IMR-90 (cell line): ENCODE measurements around the gene FGD5. TPM values are rescaled to one million over a fixed set of nuclear protein-coding genes. Genes with fewer than 3 reads are reported as not detected.

ENCODE experiments used
- ATAC-seq: fragments of 200-7000 bp; cut with Tn5 transposase; 2 replicates; pipeline ENCODE4 v1.9.1; 2020; ENCODE audit warnings: low read depth, mild to moderate bottlenecking, moderate library complexity
- BruUV-seq: library from RNA; stranded (reverse); fragments of 400-500 nt; replicated peaks from 2 replicates; lab custom pipeline; 2021; lab: Mats Ljungman, UMichigan
- CTCF ChIA-PET: fragments of 300-600 bp; formaldehyde crosslinking; extraction: SDS; loops from one replicate; lab custom pipeline; 2021; ENCODE audit warnings: antibody characterized with exemption; lab: Yijun Ruan, JAX
- POLR2A ChIA-PET: fragments of 300-600 bp; sonication (Branson Sonifier 250); formaldehyde crosslinking; loops from one replicate; lab custom pipeline; 2022; ENCODE audit warnings: antibody characterized with exemption; ENCODE audit not compliant: unreplicated experiment; lab: Charles Lee
- DNase-seq: peaks from one replicate; pipeline ENCODE4 v3.0.0; 2013
- H2AFZ ChIP-seq: replicated peaks from 2 replicates; pipeline ENCODE3; 2013; ENCODE audit warnings: low read length, mild to moderate bottlenecking; ENCODE audit not compliant: poor library complexity
- H2AK5ac ChIP-seq: 2 replicates; pipeline ENCODE4 v1.6.1; 2013; ENCODE audit warnings: low read depth, low read length, inconsistent platforms
- H2AK9ac ChIP-seq: replicated peaks from 2 replicates; pipeline ENCODE3; 2013; ENCODE audit warnings: mild to moderate bottlenecking, low read depth, low read length, moderate library complexity; ENCODE audit not compliant: poor library complexity
- H2BK120ac ChIP-seq: 2 replicates; pipeline ENCODE4 v1.6.1; 2013; ENCODE audit warnings: low read depth, low read length, inconsistent platforms
- H2BK15ac ChIP-seq: 3 replicates; pipeline ENCODE4 v1.6.1; 2013; ENCODE audit warnings: low read depth, low read length, inconsistent platforms
- H2BK20ac ChIP-seq: 2 replicates; pipeline ENCODE4 v1.6.1; 2013; ENCODE audit warnings: low read depth, mild to moderate bottlenecking, inconsistent platforms, low read length, moderate library complexity
- H2BK5ac ChIP-seq: 2 replicates; pipeline ENCODE4 v1.6.1; 2013; ENCODE audit warnings: mild to moderate bottlenecking, low read depth, low read length, inconsistent platforms; ENCODE audit not compliant: poor library complexity, severe bottlenecking
- H3K14ac ChIP-seq: replicated peaks from 2 replicates; pipeline ENCODE4 v1.6.1; 2013; ENCODE audit warnings: low read depth, low read length, inconsistent platforms
- H3K18ac ChIP-seq: 2 replicates; pipeline ENCODE4 v1.6.1; 2013; ENCODE audit warnings: low read depth, low read length, control low read depth
- H3K23ac ChIP-seq: 2 replicates; pipeline ENCODE4 v1.6.1; 2013; ENCODE audit warnings: low read depth, low read length, inconsistent platforms
- H3K27ac ChIP-seq: 2 replicates; pipeline ENCODE4 v1.5.1; 2013; ENCODE audit warnings: mild to moderate bottlenecking, control low read depth, low read length; ENCODE audit not compliant: insufficient read depth
- H3K27me3 ChIP-seq: 2 replicates; pipeline ENCODE4 v1.6.1; 2013; ENCODE audit warnings: low read length; ENCODE audit not compliant: control insufficient read depth, insufficient read depth
- H3K36me3 ChIP-seq: 2 replicates; pipeline ENCODE4 v1.6.1; 2013; ENCODE audit warnings: low read length, mixed read lengths; ENCODE audit not compliant: control insufficient read depth, insufficient read depth
- H3K4ac ChIP-seq: 2 replicates; pipeline ENCODE4 v1.6.1; 2013; ENCODE audit warnings: low read depth, low read length, inconsistent platforms
- H3K4me1 ChIP-seq: 2 replicates; pipeline ENCODE4 v1.6.1; 2013; ENCODE audit warnings: low read length, mixed read lengths; ENCODE audit not compliant: control insufficient read depth, insufficient read depth
- H3K4me2 ChIP-seq: 2 replicates; pipeline ENCODE4 v1.6.1; 2013; ENCODE audit warnings: low read depth, mild to moderate bottlenecking, control low read depth, low read length, moderate library complexity
- H3K4me3 ChIP-seq: 2 replicates; pipeline ENCODE4 v1.5.1; 2013; ENCODE audit warnings: low read depth, mild to moderate bottlenecking, control low read depth, low read length, moderate library complexity; ENCODE audit not compliant: insufficient read depth
- H3K56ac ChIP-seq: 2 replicates; pipeline ENCODE4 v1.6.1; 2013; ENCODE audit warnings: low read length, inconsistent platforms; ENCODE audit not compliant: insufficient read depth; ENCODE audit errors: extremely low read depth
- H3K79me1 ChIP-seq, 2 experiments: 2 replicates each; pipeline ENCODE4 v1.6.1; 2013; ENCODE audit warnings: low read length in 2 of 2, inconsistent platforms in 1 of 2, low read depth in 1 of 2
- H3K9ac ChIP-seq: 2 replicates; pipeline ENCODE4 v1.6.1; 2013; ENCODE audit warnings: low read depth, low read length, control low read depth
- H3K9me1 ChIP-seq: 2 replicates; pipeline ENCODE4 v1.6.1; 2013; ENCODE audit warnings: low read length, inconsistent platforms; ENCODE audit not compliant: insufficient read depth
- H3K9me3 ChIP-seq: 2 replicates; pipeline ENCODE4 v1.6.1; 2013; ENCODE audit warnings: low read length; ENCODE audit not compliant: control insufficient read depth, insufficient read depth
- H4K20me1 ChIP-seq: 2 replicates; pipeline ENCODE4 v1.6.1; 2013; ENCODE audit warnings: low read length, inconsistent platforms; ENCODE audit not compliant: insufficient read depth
- H4K5ac ChIP-seq: 2 replicates; pipeline ENCODE4 v1.6.1; 2013; ENCODE audit warnings: mild to moderate bottlenecking, low read depth, low read length, control low read depth
- H4K8ac ChIP-seq, 2 experiments: 2 replicates each; pipeline ENCODE4 v1.6.1; 2013; ENCODE audit warnings: low read depth in 2 of 2, low read length in 2 of 2, control low read depth in 1 of 2, inconsistent platforms in 1 of 2
- H4K91ac ChIP-seq: 2 replicates; pipeline ENCODE4 v1.6.1; 2013; ENCODE audit warnings: low read depth, low read length, inconsistent platforms; ENCODE audit not compliant: insufficient read depth
- FOS ChIP-seq: fragments of 150-350 bp; IDR thresholded peaks from 2 replicates; pipeline ENCODE4 v1.6.1; 2016; ENCODE audit warnings: low read depth, low read length
- MAFK ChIP-seq: IDR thresholded peaks from 2 replicates; pipeline ENCODE4 v1.6.1; 2012; ENCODE audit warnings: low read depth, low read length, improper control_type of control experiment
- MAZ ChIP-seq: IDR thresholded peaks from 2 replicates; pipeline ENCODE4 v1.6.1; 2012; ENCODE audit warnings: low read depth, mild to moderate bottlenecking, low read length, improper control_type of control experiment, moderate library complexity, borderline replicate concordance
- MXI1 ChIP-seq: IDR thresholded peaks from 2 replicates; pipeline ENCODE4 v1.6.1; 2012; ENCODE audit warnings: low read depth, mild to moderate bottlenecking, low read length, moderate library complexity, borderline replicate concordance
- NFE2L2 ChIP-seq: fragments of 150-350 bp; IDR thresholded peaks from 2 replicates; pipeline ENCODE4 v1.6.1; 2016; ENCODE audit warnings: low read depth, mild to moderate bottlenecking, low read length
- POLR2A ChIP-seq: IDR thresholded peaks from 2 replicates; pipeline ENCODE4 v1.6.1; 2012; ENCODE audit warnings: mild to moderate bottlenecking, low read depth, low read length
- WGBS, 2 experiments: methylation state at CpG; one replicate each; pipeline versions ENCODE4 v1.1.5 to v1.1.7; 2013; ENCODE audit warnings: missing lambda C conversion rate in 2 of 2; ENCODE audit not compliant: insufficient read length in 1 of 2; ENCODE audit errors: extremely low coverage in 2 of 2; 5-methylcytosine and 5-hydroxymethylcytosine counted together
- dilution Hi-C: fragments of 300-500 bp; cut with HindIII; formaldehyde crosslinking; loops from one replicate; pipeline ENCODE4 v1.14.3; 2018; ENCODE audit warnings: low sequenced_read_pairs; ENCODE audit not compliant: unreplicated experiment
- in situ Hi-C: fragments of 300-500 bp; cut with MboI; formaldehyde crosslinking; loops from 3 replicates; pipeline ENCODE4 v1.14.3; 2019; ENCODE audit warnings: low sequenced_read_pairs, inconsistent platforms, mixed read lengths
- intact Hi-C: fragments of 100-400 bp; cut with micrococcal nuclease; formaldehyde crosslinking; loops from 2 replicates; pipeline ENCODE4 v1.10.0; 2022
- polyA plus RNA-seq, 3 experiments: library from polyadenylated mRNA; depleted of rRNA; stranded (reverse); fragments of >200 nt; gene quantifications; 2 replicates each; pipeline ENCODE4 v1.2.3, GENCODE V29; 2012; ENCODE audit warnings: low replicate concordance in 1 of 3
- total RNA-seq: library from RNA; depleted of rRNA; stranded (reverse); fragments of >200 nt; gene quantifications from 2 replicates; pipeline ENCODE4 v1.2.3, GENCODE V29; 2012
- TF ChIP-seq, protein P1 (sequence below): fragments of 150-350 bp; IDR thresholded peaks from 2 replicates; pipeline ENCODE4 v1.6.1; 2017; ENCODE audit warnings: mild to moderate bottlenecking, antibody characterized with exemption, low read length, low read depth
- TF ChIP-seq, protein P2 (sequence below): fragments of 150-350 bp; IDR thresholded peaks from 2 replicates; pipeline ENCODE4 v1.6.1; 2016; ENCODE audit warnings: low read depth, mild to moderate bottlenecking, low read length, moderate library complexity, borderline replicate concordance

FGD5 gene
- total and polyA plus RNA-seq, 2 of the 4 experiments (the other 2 are of a cell fraction): not detected

DNA sequence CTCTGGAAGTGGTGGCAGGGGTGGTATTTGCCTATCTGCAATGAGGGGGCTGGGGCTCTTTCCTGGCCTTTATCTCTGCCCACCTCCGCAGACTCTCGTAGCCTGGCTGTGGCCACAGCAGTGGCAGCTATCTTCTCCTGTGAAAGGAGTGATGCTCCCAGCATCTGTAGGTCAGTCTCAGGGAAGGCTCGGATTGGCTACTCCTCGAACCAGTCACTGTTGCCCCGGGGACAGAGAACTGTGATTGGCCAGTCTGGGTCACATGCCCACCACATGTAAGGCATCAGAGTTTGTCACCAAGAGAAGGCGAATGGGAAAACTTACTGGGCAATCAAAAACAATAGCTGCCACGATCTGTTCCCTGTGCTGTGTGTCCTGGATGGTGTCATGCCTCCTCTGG is 30.1 kb upstream of the FGD5 start:
- Histone ChIP-seq H3K4ac (no peak overlapping the region), H3K56ac (no peak overlapping the region), H3K9me1 (no peaks in the 10 kb centered on the region), H4K5ac (no peak overlapping the region), H3K4me3 (no peak overlapping the region), H2BK5ac (no peak overlapping the region), H3K36me3 (no peaks in the 10 kb centered on the region), H2AFZ (no peak overlapping the region), H3K23ac (no peak overlapping the region), H3K4me2 (no peak overlapping the region), H4K8ac (no peak overlapping the region), H3K79me1 (no peaks in the 10 kb centered on the region), H4K91ac (no peak overlapping the region), H2AK5ac (no peak overlapping the region), H3K27me3 (peaks cover 19% of the 10 kb centered on the region; the same call in 1 of the 2 replicates), H3K18ac (no peak overlapping the region), H3K27ac (no peak overlapping the region), H3K9me3 (no peaks in the 10 kb centered on the region), H3K9ac (no peak overlapping the region), H2BK20ac (no peak overlapping the region), H3K4me1 (no peaks in the 10 kb centered on the region), H2AK9ac (no peak overlapping the region), H3K14ac (no peak overlapping the region), H2BK15ac (no peak overlapping the region), H4K20me1 (no peaks in the 10 kb centered on the region), H2BK120ac (no peak overlapping the region)
- in situ Hi-C loops (no loop called here), intact Hi-C loops (no loop called here), dilution Hi-C loops (no loop called here)
- no peak for ATAC-seq
- ChIA-PET CTCF (no interaction called here), POLR2A (no interaction called here)
- DNase-seq: no peak
- TF ChIP-seq MXI1 (no peak), MAFK (no peak), POLR2A (no peak), FOS (no peak), NFE2L2 (no peak), MAZ (no peak)
- TF ChIP-seq, protein P1, sequence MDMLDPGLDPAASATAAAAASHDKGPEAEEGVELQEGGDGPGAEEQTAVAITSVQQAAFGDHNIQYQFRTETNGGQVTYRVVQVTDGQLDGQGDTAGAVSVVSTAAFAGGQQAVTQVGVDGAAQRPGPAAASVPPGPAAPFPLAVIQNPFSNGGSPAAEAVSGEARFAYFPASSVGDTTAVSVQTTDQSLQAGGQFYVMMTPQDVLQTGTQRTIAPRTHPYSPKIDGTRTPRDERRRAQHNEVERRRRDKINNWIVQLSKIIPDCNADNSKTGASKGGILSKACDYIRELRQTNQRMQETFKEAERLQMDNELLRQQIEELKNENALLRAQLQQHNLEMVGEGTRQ: peak; percentile 64; the same call in 1 of the 2 replicates
- TF ChIP-seq, protein P2, sequence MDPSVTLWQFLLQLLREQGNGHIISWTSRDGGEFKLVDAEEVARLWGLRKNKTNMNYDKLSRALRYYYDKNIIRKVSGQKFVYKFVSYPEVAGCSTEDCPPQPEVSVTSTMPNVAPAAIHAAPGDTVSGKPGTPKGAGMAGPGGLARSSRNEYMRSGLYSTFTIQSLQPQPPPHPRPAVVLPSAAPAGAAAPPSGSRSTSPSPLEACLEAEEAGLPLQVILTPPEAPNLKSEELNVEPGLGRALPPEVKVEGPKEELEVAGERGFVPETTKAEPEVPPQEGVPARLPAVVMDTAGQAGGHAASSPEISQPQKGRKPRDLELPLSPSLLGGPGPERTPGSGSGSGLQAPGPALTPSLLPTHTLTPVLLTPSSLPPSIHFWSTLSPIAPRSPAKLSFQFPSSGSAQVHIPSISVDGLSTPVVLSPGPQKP: no peak
- BruUV-seq: no TSS peak
- WGBS, 2 experiments: 72% methylated on average over 4 of the region's 7 CpGs; no CpG with 5 or more reads in 1 of the 2 experiments
